ENCODE measurements around the gene KRTCAP2. TPM values are rescaled to one million over a fixed set of nuclear protein-coding genes. Genes with fewer than 3 reads are reported as not detected.
"Not testable (repeated sequence)": the region's sequence is repeated elsewhere in the genome, so short reads cannot be mapped to it uniquely, and the experiment has no call there.

The KRTCAP2 gene
- total RNA-seq, 4 donors from 2014 or later = 102 to 167 (median 146) TPM

DNA sequence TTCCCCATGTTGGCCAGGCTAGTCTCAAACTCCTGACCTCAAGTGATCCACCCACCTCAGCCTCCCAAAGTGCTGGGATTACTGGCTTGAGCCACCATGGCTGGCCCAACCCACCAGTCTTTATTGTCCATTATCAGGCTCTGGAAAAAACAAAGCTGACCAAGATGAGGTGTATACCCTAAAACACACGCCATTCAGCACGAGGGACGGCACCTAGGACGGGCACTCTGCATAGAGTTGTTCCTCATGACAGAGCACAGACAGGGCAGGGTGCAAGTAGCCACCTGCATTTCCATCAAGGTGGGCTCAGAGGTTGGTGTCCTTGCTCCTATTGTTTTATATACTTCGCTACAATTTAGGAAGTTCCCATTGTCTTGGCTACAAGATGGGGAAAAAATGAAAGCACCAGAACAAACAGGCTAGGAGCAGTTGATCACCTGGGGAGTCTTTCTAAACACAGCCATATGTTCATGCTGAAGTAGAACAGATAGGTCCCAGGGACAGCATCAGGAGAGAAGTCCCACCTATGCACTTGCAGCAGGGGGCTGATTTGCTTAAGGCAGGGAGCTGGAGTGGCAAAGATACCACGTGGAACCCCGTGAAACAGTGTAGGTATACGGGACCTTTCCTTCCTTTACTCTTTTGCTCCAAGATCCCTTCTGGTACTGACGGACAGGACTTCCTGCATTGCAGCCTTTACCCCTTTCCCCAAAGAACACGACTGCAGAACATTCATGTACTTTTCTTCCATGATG, 4.5 kb downstream of the KRTCAP2 start:
- DNase-seq (ENCODE audit: low spot score in 2 of 2) = no peak
- 81% methylated on average over 10 of the region's 10 CpGs for WGBS, 2 donors

DNA sequence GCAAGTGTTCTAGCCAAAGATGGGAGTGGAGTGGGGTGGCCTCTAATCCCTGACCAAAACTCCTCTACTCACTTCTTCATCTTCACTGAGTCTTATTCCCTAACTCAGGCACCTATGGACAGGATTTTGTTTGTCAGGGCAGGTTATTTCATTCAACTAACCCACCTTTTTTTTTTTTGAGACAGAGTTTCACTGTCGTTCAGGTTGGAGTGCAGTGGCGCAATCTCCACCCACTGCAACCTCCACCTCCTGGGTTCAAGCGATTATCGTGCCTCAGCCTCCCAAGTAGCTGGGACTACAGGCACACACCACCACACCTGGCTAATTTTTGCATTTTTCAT, 5.0 kb downstream of the KRTCAP2 start:
- Histone ChIP-seq H3K4me1 (peaks cover 0 to 34% (median 21%) of the 10 kb centered on the region in 4 donors), H3K36me3 (peaks cover 0 to 27% (median 0%) of the 10 kb centered on the region in 3 donors), H3K27ac (peak overlapping the region in 2 of 4 donors; percentile 65 to 71)
- not testable (repeated sequence) for H3K9me3 ChIP-seq; H3K27me3 ChIP-seq; H3K4me3 ChIP-seq; DNase-seq (ENCODE audit: low spot score in 2 of 2)
- WGBS, 2 donors = 42 to 50% methylated on average over 4 of the region's 4 CpGs

More for the DNA sequence above, 4.5 kb downstream of the KRTCAP2 start:
- Histone ChIP-seq H3K27me3 (no peaks in the 10 kb centered on the region), H3K36me3 (peaks cover 0 to 27% (median 0%) of the 10 kb centered on the region in 3 donors), H3K27ac (no peak overlapping the region), H3K4me1 (peaks cover 0 to 39% (median 25%) of the 10 kb centered on the region in 4 donors), H3K9me3 (no peaks in the 10 kb centered on the region), H3K4me3 (no peak overlapping the region)
- no peak for TF ChIP-seq POLR2A (IDR thresholded peaks at IDR 0.05)
- TF ChIP-seq, protein P1, sequence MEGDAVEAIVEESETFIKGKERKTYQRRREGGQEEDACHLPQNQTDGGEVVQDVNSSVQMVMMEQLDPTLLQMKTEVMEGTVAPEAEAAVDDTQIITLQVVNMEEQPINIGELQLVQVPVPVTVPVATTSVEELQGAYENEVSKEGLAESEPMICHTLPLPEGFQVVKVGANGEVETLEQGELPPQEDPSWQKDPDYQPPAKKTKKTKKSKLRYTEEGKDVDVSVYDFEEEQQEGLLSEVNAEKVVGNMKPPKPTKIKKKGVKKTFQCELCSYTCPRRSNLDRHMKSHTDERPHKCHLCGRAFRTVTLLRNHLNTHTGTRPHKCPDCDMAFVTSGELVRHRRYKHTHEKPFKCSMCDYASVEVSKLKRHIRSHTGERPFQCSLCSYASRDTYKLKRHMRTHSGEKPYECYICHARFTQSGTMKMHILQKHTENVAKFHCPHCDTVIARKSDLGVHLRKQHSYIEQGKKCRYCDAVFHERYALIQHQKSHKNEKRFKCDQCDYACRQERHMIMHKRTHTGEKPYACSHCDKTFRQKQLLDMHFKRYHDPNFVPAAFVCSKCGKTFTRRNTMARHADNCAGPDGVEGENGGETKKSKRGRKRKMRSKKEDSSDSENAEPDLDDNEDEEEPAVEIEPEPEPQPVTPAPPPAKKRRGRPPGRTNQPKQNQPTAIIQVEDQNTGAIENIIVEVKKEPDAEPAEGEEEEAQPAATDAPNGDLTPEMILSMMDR (IDR thresholded peaks at IDR 0.05) = no peak
- TF ChIP-seq EP300 (IDR thresholded peaks at IDR 0.05) = no peak

DNA sequence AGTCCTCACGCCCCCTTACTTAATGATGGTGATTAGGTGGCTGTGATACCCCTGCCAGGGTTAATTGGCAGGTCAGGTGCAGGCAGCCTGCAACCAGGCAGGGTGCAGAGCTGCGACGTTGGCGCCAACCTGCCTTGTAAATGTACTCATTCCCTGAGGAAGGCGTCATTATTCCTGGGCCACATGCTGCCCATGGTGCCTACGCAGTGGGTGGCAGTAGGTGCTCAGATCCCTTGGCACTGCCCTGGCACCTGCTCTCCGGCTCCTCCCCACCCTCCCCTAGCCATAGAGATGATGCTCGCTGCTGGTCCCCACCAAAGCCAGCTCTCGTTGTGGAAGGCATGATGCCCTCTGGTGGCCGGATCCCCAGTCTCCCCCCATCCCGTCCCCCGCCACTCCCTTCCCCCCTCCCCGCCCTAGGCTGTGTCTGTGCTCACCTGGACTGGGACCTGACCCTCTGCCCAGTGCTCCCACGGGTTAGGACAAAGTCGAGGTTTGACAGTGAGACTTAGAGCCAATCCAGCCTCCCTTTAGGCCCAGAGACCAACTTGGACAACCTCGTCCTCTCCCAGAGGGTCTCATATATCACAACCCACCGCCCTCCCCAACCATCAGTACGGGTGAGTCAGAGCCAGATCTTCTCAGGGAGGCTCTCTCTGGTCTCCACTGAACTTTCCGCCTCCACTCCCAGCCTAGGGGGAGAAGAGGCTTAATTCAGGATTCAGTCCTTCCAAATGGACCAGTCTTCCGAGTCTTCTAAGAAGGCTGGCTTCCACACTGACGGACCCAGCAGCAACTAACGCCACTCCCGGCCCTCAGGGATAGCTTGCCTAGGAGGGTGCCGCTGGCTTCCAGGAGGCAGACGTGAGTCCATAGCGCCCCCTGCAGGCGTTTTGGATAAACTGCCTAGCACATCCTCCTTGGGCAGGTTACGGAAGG, 5.7 kb downstream of the KRTCAP2 start:
- Histone ChIP-seq H3K27ac (peak overlapping the region in 2 of 4 donors; percentile 65 to 71), H3K4me3 (no peak overlapping the region), H3K4me1 (peaks cover 0 to 32% (median 20%) of the 10 kb centered on the region in 4 donors), H3K27me3 (no peaks in the 10 kb centered on the region), H3K36me3 (peaks cover 0 to 27% (median 0%) of the 10 kb centered on the region in 3 donors), H3K9me3 (no peaks in the 10 kb centered on the region)
- DNase-seq (ENCODE audit: low spot score in 2 of 2) = peak; percentile 78 to 83
- TF ChIP-seq POLR2A (IDR thresholded peaks at IDR 0.05) (no peak), EP300 (IDR thresholded peaks at IDR 0.05) (peak in 1 of 2 donors; percentile 32)
- TF ChIP-seq, protein P1 (IDR thresholded peaks at IDR 0.05) = peak; percentile 76 to 95 (median 94)
- 6% methylated on average over 17 to 23 of the region's 28 CpGs for WGBS, 2 donors

DNA sequence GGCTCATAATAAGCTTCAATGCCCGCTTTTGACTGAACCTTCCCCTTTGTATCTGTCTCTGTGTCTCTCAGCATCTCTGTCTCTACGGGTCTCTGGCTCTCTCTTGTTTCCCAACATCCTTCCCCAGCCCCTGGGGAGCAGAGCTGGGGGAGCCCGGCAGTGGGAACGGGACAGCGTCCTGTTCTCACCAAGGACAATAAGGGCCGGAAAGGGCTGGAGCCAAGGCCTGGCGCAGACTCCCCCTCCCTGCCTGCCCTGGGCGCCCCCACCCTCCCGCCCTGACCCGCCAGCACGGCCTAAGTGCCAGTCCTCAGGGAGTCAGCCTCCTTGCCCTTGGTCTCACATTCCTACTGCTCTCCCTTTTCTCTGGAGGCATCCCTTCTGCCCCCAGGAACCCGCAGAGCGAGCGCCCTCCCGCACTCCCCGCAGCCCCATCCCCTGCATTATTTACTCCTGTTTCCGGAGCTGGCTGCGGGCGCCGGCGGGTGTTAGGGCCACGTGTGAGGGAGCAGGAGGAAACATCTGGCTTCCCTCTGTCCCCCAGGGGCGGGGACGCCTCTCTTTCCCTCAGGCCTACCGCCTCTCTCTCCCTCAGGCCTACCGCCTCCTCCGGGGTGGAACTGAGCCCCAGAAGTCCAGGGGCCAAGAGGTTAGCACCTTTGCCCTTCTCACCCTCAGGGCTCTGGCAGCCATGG, 6.5 kb downstream of the KRTCAP2 start:
- H3K4me1 ChIP-seq = peaks cover 0 to 24% (median 14%) of the 10 kb centered on the region in 4 donors
- H3K4me3 ChIP-seq = no peak overlapping the region
- no peaks in the 10 kb centered on the region for H3K9me3 ChIP-seq
- H3K36me3 ChIP-seq = peaks cover 0 to 27% (median 0%) of the 10 kb centered on the region in 3 donors
- no peaks in the 10 kb centered on the region for H3K27me3 ChIP-seq
- peak overlapping the region in 2 of 4 donors; percentile 65 to 71 for H3K27ac ChIP-seq
- no peak for TF ChIP-seq POLR2A (IDR thresholded peaks at IDR 0.05)
- peak in 1 of 2 donors; percentile 25 for TF ChIP-seq EP300 (IDR thresholded peaks at IDR 0.05)
- DNase-seq (ENCODE audit: low spot score in 2 of 2) = no peak
- 10 to 12% methylated on average over 24 to 27 of the region's 27 CpGs for WGBS, 2 donors

DNA sequence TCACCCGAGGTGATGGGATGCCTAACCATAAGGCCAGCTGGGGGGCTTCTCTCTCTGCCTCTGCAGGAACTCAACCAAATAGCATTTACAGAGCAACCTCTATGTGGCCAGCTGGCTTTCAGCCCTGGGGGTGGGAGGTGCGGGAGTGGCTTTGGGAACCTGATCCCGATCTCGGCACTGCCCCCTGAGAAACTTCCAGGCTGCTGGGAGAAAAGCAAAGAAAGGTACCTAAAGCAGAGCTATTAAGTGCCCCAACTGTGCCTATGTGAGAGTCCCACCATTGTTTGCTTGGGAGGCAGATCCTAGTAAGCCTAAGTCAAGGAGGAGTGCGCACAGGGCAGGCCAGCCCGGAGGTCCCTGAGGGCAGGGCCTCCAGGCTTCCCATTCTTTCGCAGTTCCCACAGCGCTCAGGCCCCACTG, 7.0 kb downstream of the KRTCAP2 start:
- Histone ChIP-seq H3K9me3 (no peaks in the 10 kb centered on the region), H3K27me3 (no peaks in the 10 kb centered on the region), H3K36me3 (peaks cover 0 to 27% (median 0%) of the 10 kb centered on the region in 3 donors), H3K4me3 (no peak overlapping the region), H3K27ac (peak overlapping the region in 1 of 4 donors; percentile 71), H3K4me1 (peaks cover 0 to 24% (median 14%) of the 10 kb centered on the region in 4 donors)
- WGBS, 2 donors = 43 to 48% methylated on average over 7 to 8 of the region's 8 CpGs
- no peak for DNase-seq (ENCODE audit: low spot score in 2 of 2)
- TF ChIP-seq, protein P1 (IDR thresholded peaks at IDR 0.05) = no peak
- no peak for TF ChIP-seq EP300 (IDR thresholded peaks at IDR 0.05)
- TF ChIP-seq POLR2A (IDR thresholded peaks at IDR 0.05) = no peak

DNA sequence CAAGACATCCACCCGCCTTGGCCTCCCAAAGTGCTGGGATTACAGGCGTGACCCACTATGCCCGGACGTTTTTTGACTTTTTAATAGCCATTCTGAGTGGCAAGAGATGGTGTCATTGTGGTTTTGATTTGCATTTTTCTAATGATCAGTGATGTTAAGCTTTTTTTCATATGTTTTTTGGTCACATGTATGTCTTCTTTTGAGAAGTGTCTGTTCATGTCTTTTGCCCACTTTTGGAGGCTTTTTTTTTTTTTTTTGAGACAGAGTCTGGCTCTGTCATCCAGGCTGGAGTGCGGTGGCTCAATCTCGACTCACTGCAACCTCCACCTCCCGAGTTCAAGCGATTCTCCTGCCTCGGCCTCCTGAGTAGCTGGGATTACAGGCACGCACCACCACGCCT, 8.5 kb downstream of the KRTCAP2 start:
- H3K4me3 ChIP-seq; H3K27ac ChIP-seq; H3K9me3 ChIP-seq; DNase-seq (ENCODE audit: low spot score in 2 of 2); H3K27me3 ChIP-seq: not testable (repeated sequence)
- Histone ChIP-seq H3K36me3 (peaks cover 0 to 14% (median 0%) of the 10 kb centered on the region in 3 donors), H3K4me1 (peaks cover 0 to 24% (median 14%) of the 10 kb centered on the region in 4 donors)
- 93 to 96% methylated on average over 11 of the region's 11 CpGs for WGBS, 2 donors

DNA sequence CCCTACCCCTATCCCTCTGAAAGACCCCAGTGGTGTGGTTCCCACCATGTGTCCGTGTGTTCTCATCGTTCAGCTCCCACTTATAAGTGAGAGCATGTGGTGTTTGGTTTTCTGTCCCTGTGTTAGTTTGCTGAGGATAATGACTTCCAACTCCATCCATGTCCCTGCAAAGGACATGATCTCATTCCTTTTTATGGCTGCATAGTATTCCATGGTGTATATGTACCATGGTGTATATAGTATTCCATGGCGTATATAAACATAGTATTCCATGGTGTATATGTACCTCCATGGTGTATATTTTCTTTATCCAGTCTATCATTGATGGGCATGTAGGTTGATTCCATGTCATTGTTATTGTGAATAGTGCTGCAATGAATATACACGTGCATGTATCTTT, 9.3 kb downstream of the KRTCAP2 start:
- WGBS, 2 donors = 96 to 98% methylated on average over 4 of the region's 4 CpGs
- not testable (repeated sequence) for H3K4me3 ChIP-seq; H3K27me3 ChIP-seq; H3K9me3 ChIP-seq; H3K27ac ChIP-seq; DNase-seq (ENCODE audit: low spot score in 2 of 2); H3K36me3 ChIP-seq
- H3K4me1 ChIP-seq = peaks cover 0 to 24% (median 14%) of the 10 kb centered on the region in 4 donors

DNA sequence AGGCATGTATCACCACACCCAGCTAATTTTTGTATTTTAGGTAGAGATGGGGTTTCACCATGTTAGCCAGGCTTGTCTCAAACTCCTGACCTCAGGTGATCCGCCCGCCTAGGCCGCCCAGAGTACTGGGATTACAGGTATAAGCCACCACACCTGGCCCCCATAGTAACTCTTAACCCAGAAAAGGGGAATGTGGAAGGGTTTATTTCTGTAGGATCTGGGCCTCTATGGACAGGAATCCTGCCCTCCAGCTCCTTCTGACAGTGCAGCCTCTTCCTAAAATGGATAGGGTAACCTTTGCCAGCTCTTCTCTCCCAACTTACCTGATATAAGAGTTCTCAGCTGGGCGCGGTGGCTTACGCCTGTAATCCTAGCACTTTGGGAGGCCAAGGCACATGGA, 10.5 kb downstream of the KRTCAP2 start:
- not testable (repeated sequence) for H3K27ac ChIP-seq; DNase-seq (ENCODE audit: low spot score in 2 of 2); H3K9me3 ChIP-seq; H3K27me3 ChIP-seq; H3K4me3 ChIP-seq; H3K36me3 ChIP-seq
- 96 to 99% methylated on average over 6 of the region's 6 CpGs for WGBS, 2 donors
- H3K4me1 ChIP-seq = peaks cover 0 to 19% (median 12%) of the 10 kb centered on the region in 4 donors
